GM23338 (cell line): ENCODE data around the gene SARM1. TPM values are rescaled to one million over a fixed set of nuclear protein-coding genes. Genes with fewer than 3 reads are reported as not detected.

Experiments used
- ATAC-seq: fragments of 200-7000 bp; cut with Tn5 transposase; 3 replicates; pipeline ENCODE4 v1.9.1; 2020
- DNase-seq: peaks from one replicate; pipeline ENCODE4 v3.0.0-alpha.2; 2015; ENCODE audit warnings: low spot score
- H2AFZ ChIP-seq: fragments of 200-600 bp; sonication (generic); 2 replicates; pipeline ENCODE4 v1.8.0; 2016; ENCODE audit warnings: antibody characterized with exemption, mild to moderate bottlenecking, moderate library complexity
- H3F3A ChIP-seq: fragments of 200-600 bp; sonication (generic); replicated peaks from 2 replicates; pipeline ENCODE4 v1.8.0; 2017; ENCODE audit warnings: antibody characterized with exemption, mixed run types, low read depth
- H3K27ac ChIP-seq: fragments of 200-600 bp; sonication (generic); 2 replicates; pipeline ENCODE4 v1.6.1; 2016; ENCODE audit warnings: low read depth
- H3K27me3 ChIP-seq: fragments of 200-600 bp; sonication (generic); 2 replicates; pipeline ENCODE4 v1.8.0; 2016; ENCODE audit warnings: mild to moderate bottlenecking, mixed run types, moderate library complexity; ENCODE audit not compliant: insufficient read depth
- H3K36me3 ChIP-seq: fragments of 200-600 bp; sonication (generic); 2 replicates; pipeline ENCODE4 v1.8.0; 2016; ENCODE audit warnings: mild to moderate bottlenecking; ENCODE audit not compliant: insufficient read depth
- H3K4me1 ChIP-seq: fragments of 200-600 bp; sonication (generic); 2 replicates; pipeline ENCODE4 v1.8.0; 2016; ENCODE audit warnings: mild to moderate bottlenecking, moderate library complexity; ENCODE audit not compliant: insufficient read depth
- H3K4me2 ChIP-seq: fragments of 200-600 bp; sonication (generic); 2 replicates; pipeline ENCODE4 v1.7.1; 2017; ENCODE audit warnings: mixed run types
- H3K4me3 ChIP-seq: fragments of 200-600 bp; sonication (generic); 2 replicates; pipeline ENCODE4 v1.6.1; 2016; ENCODE audit warnings: mixed run types
- H3K79me2 ChIP-seq: fragments of 200-600 bp; sonication (generic); replicated peaks from 2 replicates; pipeline ENCODE4 v1.8.0; 2017; ENCODE audit warnings: mild to moderate bottlenecking; ENCODE audit not compliant: insufficient read depth
- H3K9me2 ChIP-seq: fragments of 200-600 bp; sonication (generic); 2 replicates; pipeline ENCODE4 v1.8.0; 2017; ENCODE audit not compliant: insufficient read depth
- H4K20me1 ChIP-seq: fragments of 200-600 bp; sonication (generic); replicated peaks from 2 replicates; pipeline ENCODE4 v1.8.0; 2017; ENCODE audit warnings: mild to moderate bottlenecking; ENCODE audit not compliant: insufficient read depth
- H3K27ac Mint-ChIP-seq: 2 replicates; pipeline ENCODE4 v1.8.0; 2020; ENCODE audit warnings: inconsistent platforms, mild to moderate bottlenecking, moderate library complexity, mixed read lengths
- H3K27me3 Mint-ChIP-seq: 3 replicates; pipeline ENCODE4 v1.8.0; 2022; ENCODE audit warnings: low read depth, mild to moderate bottlenecking, moderate library complexity, mixed read lengths, inconsistent platforms; ENCODE audit not compliant: insufficient read depth, poor library complexity
- H3K36me3 Mint-ChIP-seq: 3 replicates; pipeline ENCODE4 v1.8.0; 2021; ENCODE audit warnings: low read depth, mild to moderate bottlenecking, inconsistent platforms, moderate library complexity, mixed read lengths
- H3K4me1 Mint-ChIP-seq: 3 replicates; pipeline ENCODE4 v1.8.0; 2020; ENCODE audit warnings: mild to moderate bottlenecking, inconsistent platforms, mixed read lengths
- H3K4me3 Mint-ChIP-seq: 3 replicates; pipeline ENCODE4 v1.8.0; 2021; ENCODE audit warnings: moderate library complexity, mild to moderate bottlenecking, inconsistent platforms, mixed read lengths
- H3K9me3 Mint-ChIP-seq: 3 replicates; pipeline ENCODE4 v1.8.0; 2020; ENCODE audit warnings: moderate library complexity, mild to moderate bottlenecking, inconsistent platforms, mixed read lengths
- CREB1 ChIP-seq: fragments of 250-450 bp; sonication (Bioruptor Pico); IDR thresholded peaks from 2 replicates; pipeline ENCODE4 v1.5.0; 2020; ENCODE audit warnings: low read depth, mild to moderate bottlenecking, moderate library complexity
- CTCF ChIP-seq, 2 experiments: fragments of 200-600 bp in 1 of 2; sonication (generic) in 1 of 2; conservative IDR thresholded peaks; 2 replicates each; pipeline versions ENCODE4 v1.5.1 to v1.6.1; 2016 to 2017; ENCODE audit warnings: antibody characterized with exemption in 2 of 2, low read depth in 2 of 2, mild to moderate bottlenecking in 2 of 2, moderate library complexity in 1 of 2
- EZH2 ChIP-seq: fragments of 200-600 bp; sonication (generic); IDR thresholded peaks from one replicate; pipeline ENCODE4 v1.8.0; 2017; ENCODE audit warnings: antibody characterized with exemption, mild to moderate bottlenecking, low read depth; ENCODE audit not compliant: unreplicated experiment
- EZH2phosphoT487 ChIP-seq: fragments of 200-600 bp; sonication (generic); IDR thresholded peaks from one replicate; pipeline ENCODE4 v1.8.1; 2018; ENCODE audit warnings: antibody characterized with exemption; ENCODE audit not compliant: unreplicated experiment
- JUNB ChIP-seq: IDR thresholded peaks from one replicate; pipeline ENCODE4 v1.6.1; 2016; ENCODE audit warnings: antibody characterized with exemption; ENCODE audit not compliant: unreplicated experiment
- NANOG ChIP-seq: IDR thresholded peaks from 2 replicates; pipeline ENCODE4 v1.6.1; 2016; ENCODE audit warnings: antibody characterized with exemption, borderline replicate concordance
- POLR2AphosphoS5 ChIP-seq: IDR thresholded peaks from 2 replicates; pipeline ENCODE4 v1.6.1; 2016; ENCODE audit warnings: antibody characterized with exemption, low read depth
- STAT1 ChIP-seq: IDR thresholded peaks from one replicate; pipeline ENCODE4 v1.6.1; 2016; ENCODE audit warnings: antibody characterized with exemption; ENCODE audit not compliant: unreplicated experiment
- ZNF114 ChIP-seq: fragments of 250-450 bp; sonication (Bioruptor Pico); IDR thresholded peaks from 2 replicates; pipeline ENCODE4 v1.5.0; 2020; ENCODE audit warnings: mild to moderate bottlenecking, moderate library complexity
- ZNF331 ChIP-seq: fragments of 250-450 bp; sonication (Bioruptor Pico); IDR thresholded peaks from 2 replicates; pipeline ENCODE4 v1.5.0; 2020; ENCODE audit warnings: low read depth, mild to moderate bottlenecking, moderate library complexity
- ZNF462 ChIP-seq: fragments of 250-450 bp; sonication (Bioruptor Pico); IDR thresholded peaks from 2 replicates; pipeline ENCODE4 v1.5.0; 2020; ENCODE audit warnings: mild to moderate bottlenecking, moderate library complexity
- polyA plus RNA-seq: library from polyadenylated mRNA; unstranded; fragments of >200 nt; fragmentation: Nextera tagmentation; extraction: Ambion mirVana; gene quantifications from 2 replicates; pipeline ENCODE4 v1.2.1, GENCODE V29; 2016
- total RNA-seq: library from RNA; depleted of rRNA; stranded (reverse); fragments of >200 nt; shearing (Covaris generic); gene quantifications from 2 replicates; pipeline ENCODE4 v1.2.3, GENCODE V29; 2014
- TF ChIP-seq, protein P1 (sequence below): IDR thresholded peaks from one replicate; pipeline ENCODE4 v1.6.1; 2018; ENCODE audit warnings: antibody characterized with exemption; ENCODE audit not compliant: unreplicated experiment
- TF ChIP-seq, protein P2 (sequence below): IDR thresholded peaks from 2 replicates; pipeline ENCODE4 v1.6.1; 2016; ENCODE audit warnings: antibody characterized with exemption

The SARM1 gene
- total and polyA plus RNA-seq, 2 experiments from 2014 or later = 0.89 to 15.3 TPM

DNA sequence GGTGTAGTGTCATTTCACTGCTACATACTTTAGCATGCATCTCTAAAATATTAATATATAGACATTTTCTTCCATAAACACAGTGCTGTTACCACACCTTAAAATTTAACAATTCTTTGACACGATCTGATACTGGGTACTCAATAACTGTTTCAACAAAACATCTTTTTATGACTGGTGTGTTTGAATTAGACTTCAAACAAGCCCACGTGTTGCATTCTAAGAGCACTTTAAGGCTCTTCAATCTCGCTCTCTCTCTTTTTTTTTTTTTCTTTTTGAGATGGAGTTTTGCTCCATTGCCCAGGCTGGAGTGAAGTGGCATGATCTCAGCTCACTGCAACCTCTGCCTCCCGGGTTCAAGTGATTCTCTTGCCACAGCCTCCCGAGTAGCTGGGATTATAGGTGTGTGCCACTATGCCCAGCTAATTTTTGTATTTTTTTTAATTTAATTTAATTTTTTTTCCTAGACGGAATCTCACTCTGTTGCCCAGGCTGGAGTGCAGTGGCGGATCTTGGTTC is 50.4 kb downstream of the SARM1 start:
- no peak overlapping the region for H3K27ac Mint-ChIP-seq
- H3K36me3 Mint-ChIP-seq = no peaks in the 10 kb centered on the region
- H3K9me3 Mint-ChIP-seq = no peaks in the 10 kb centered on the region
- Histone ChIP-seq H2AFZ (no peak overlapping the region), H3K27me3 (peaks cover 14% of the 10 kb centered on the region), H3K36me3 (no peaks in the 10 kb centered on the region), H3K4me2 (no peak overlapping the region), H3K27ac (no peak overlapping the region), H3K9me2 (peaks cover 1% of the 10 kb centered on the region; the same call in 1 of the 2 replicates), H3K4me3 (no peak overlapping the region), H3K79me2 (no peaks in the 10 kb centered on the region), H3F3A (no peaks in the 10 kb centered on the region), H3K4me1 (no peaks in the 10 kb centered on the region), H4K20me1 (no peaks in the 10 kb centered on the region)
- no peaks in the 10 kb centered on the region for H3K4me1 Mint-ChIP-seq
- H3K4me3 Mint-ChIP-seq = no peak overlapping the region
- ATAC-seq = no peak
- TF ChIP-seq CTCF (conservative IDR thresholded peaks at IDR 0.05; ENCODE audit: low read depth in 2 of 2) (no peak), STAT1 (no peak), EZH2 (no peak), ZNF114 (CRISPR knock-in tag) (no peak), ZNF331 (CRISPR knock-in tag) (no peak), NANOG (no peak), EZH2phosphoT487 (no peak), ZNF462 (CRISPR knock-in tag) (no peak), JUNB (no peak), CREB1 (CRISPR knock-in tag) (no peak), POLR2AphosphoS5 (no peak)
- TF ChIP-seq, protein P1, sequence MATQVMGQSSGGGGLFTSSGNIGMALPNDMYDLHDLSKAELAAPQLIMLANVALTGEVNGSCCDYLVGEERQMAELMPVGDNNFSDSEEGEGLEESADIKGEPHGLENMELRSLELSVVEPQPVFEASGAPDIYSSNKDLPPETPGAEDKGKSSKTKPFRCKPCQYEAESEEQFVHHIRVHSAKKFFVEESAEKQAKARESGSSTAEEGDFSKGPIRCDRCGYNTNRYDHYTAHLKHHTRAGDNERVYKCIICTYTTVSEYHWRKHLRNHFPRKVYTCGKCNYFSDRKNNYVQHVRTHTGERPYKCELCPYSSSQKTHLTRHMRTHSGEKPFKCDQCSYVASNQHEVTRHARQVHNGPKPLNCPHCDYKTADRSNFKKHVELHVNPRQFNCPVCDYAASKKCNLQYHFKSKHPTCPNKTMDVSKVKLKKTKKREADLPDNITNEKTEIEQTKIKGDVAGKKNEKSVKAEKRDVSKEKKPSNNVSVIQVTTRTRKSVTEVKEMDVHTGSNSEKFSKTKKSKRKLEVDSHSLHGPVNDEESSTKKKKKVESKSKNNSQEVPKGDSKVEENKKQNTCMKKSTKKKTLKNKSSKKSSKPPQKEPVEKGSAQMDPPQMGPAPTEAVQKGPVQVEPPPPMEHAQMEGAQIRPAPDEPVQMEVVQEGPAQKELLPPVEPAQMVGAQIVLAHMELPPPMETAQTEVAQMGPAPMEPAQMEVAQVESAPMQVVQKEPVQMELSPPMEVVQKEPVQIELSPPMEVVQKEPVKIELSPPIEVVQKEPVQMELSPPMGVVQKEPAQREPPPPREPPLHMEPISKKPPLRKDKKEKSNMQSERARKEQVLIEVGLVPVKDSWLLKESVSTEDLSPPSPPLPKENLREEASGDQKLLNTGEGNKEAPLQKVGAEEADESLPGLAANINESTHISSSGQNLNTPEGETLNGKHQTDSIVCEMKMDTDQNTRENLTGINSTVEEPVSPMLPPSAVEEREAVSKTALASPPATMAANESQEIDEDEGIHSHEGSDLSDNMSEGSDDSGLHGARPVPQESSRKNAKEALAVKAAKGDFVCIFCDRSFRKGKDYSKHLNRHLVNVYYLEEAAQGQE = no peak
- TF ChIP-seq, protein P2, sequence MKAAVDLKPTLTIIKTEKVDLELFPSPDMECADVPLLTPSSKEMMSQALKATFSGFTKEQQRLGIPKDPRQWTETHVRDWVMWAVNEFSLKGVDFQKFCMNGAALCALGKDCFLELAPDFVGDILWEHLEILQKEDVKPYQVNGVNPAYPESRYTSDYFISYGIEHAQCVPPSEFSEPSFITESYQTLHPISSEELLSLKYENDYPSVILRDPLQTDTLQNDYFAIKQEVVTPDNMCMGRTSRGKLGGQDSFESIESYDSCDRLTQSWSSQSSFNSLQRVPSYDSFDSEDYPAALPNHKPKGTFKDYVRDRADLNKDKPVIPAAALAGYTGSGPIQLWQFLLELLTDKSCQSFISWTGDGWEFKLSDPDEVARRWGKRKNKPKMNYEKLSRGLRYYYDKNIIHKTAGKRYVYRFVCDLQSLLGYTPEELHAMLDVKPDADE = no peak
- H3K27me3 Mint-ChIP-seq = peaks cover 24% of the 10 kb centered on the region
- no peak for DNase-seq
